K562 (cell line): ENCODE data around the gene LMX1B.

Experiments
- CHCHD3 ChIP-seq: fragments of 250-450 bp; sonication (Bioruptor Pico); IDR thresholded peaks from 2 replicates; pipeline ENCODE4 v2.1.2; 2022; ENCODE audit warnings: mild to moderate bottlenecking
- CHD2 ChIP-seq: IDR thresholded peaks from 2 replicates; pipeline ENCODE4 v1.6.1; 2011; ENCODE audit warnings: low read depth, low read length
- CTCF ChIP-seq, 3 experiments: IDR thresholded peaks in 2 of 3; conservative IDR thresholded peaks in 1 of 3; 2 replicates each; pipeline ENCODE4 v1.5.1; 2011 to 2012; ENCODE audit warnings: low read length in 3 of 3, mild to moderate bottlenecking in 3 of 3, control low read depth in 2 of 3, improper control_type of control experiment in 1 of 3, inconsistent platforms in 1 of 3, low read depth in 1 of 3, mixed read lengths in 1 of 3, moderate library complexity in 1 of 3; ENCODE audit not compliant: insufficient read depth in 2 of 3
- IRF1 ChIP-seq: sonication (generic); formaldehyde crosslinking; IDR thresholded peaks from 2 replicates; pipeline ENCODE4 v1.8.0; 2022; ENCODE audit warnings: missing genetic modification reagents, mild to moderate bottlenecking, borderline replicate concordance
- JUND ChIP-seq, 2 experiments: IDR thresholded peaks; 2 replicates in 1 of 2; 3 replicates in 1 of 2; pipeline ENCODE4 v1.6.1; 2011; ENCODE audit warnings: borderline replicate concordance in 2 of 2, low read depth in 2 of 2, low read length in 2 of 2, improper control_type of control experiment in 1 of 2, missing biosample characterization in 1 of 2, missing genetic modification characterization in 1 of 2, missing genetic modification reagents in 1 of 2
- MLX ChIP-seq, 2 experiments: fragments of 450-650 bp in 1 of 2; sonication (generic) in 1 of 2; formaldehyde crosslinking; conservative IDR thresholded peaks; 2 replicates each; pipeline versions ENCODE4 v1.4.0 to v1.8.1; 2020 to 2022; ENCODE audit warnings: mild to moderate bottlenecking in 1 of 2, missing genetic modification reagents in 1 of 2
- SMC3 ChIP-seq: conservative IDR thresholded peaks from 2 replicates; pipeline ENCODE4 v1.6.1; 2011; ENCODE audit warnings: low read depth, low read length, improper control_type of control experiment; ENCODE audit not compliant: insufficient read depth
- SNRNP70 ChIP-seq: fragments of 200-400 bp; formaldehyde crosslinking; optimal IDR thresholded peaks from 2 replicates; pipeline ENCODE3; 2017; ENCODE audit warnings: low read depth, low read length
- TOE1 ChIP-seq, 2 experiments: fragments of 450-650 bp in 1 of 2; sonication (generic) in 1 of 2; formaldehyde crosslinking in 1 of 2; IDR thresholded peaks; 2 replicates each; pipeline versions ENCODE4 v1.7.1 to v1.8.0; 2016 to 2022; ENCODE audit warnings: borderline replicate concordance in 2 of 2, mild to moderate bottlenecking in 2 of 2, antibody characterized with exemption in 1 of 2, inconsistent platforms in 1 of 2, low read depth in 1 of 2, missing genetic modification reagents in 1 of 2, moderate library complexity in 1 of 2
- TRIM28 ChIP-seq: fragments of 450-650 bp; IDR thresholded peaks from 2 replicates; pipeline ENCODE4 v1.6.1; 2017
- ZBTB49 ChIP-seq: sonication (generic); formaldehyde crosslinking; IDR thresholded peaks from 2 replicates; pipeline ENCODE4 v1.8.0; 2022; ENCODE audit warnings: missing genetic modification reagents, mild to moderate bottlenecking, borderline replicate concordance
- ZFP30 ChIP-seq: fragments of 250-450 bp; sonication (Bioruptor Pico); IDR thresholded peaks from 2 replicates; pipeline ENCODE4 v1.8.0; 2022; ENCODE audit warnings: moderate library complexity, mild to moderate bottlenecking, inconsistent platforms, borderline replicate concordance
- ZNF165 ChIP-seq: fragments of 250-450 bp; sonication (Bioruptor Pico); IDR thresholded peaks from 2 replicates; pipeline ENCODE4 v1.4.0; 2020; ENCODE audit warnings: borderline replicate concordance

GRCh38 chr9:126628969-126629674, 15.4 kb downstream of the LMX1B start:
- no peak for TF ChIP-seq CHCHD3
- no peak for TF ChIP-seq SNRNP70
- no peak for TF ChIP-seq MLX (CRISPR knock-in tag; conservative IDR thresholded peaks at IDR 0.05)
- TF ChIP-seq ZFP30 (CRISPR knock-in tag): no peak
- no peak for TF ChIP-seq CTCF (IDR thresholded peaks at IDR 0.05 in 2 of 3, conservative IDR thresholded peaks at IDR 0.05 in 1 of 3; ENCODE audit: insufficient read depth in 2 of 3, low read depth in 1 of 3, low read length in 3 of 3)
- no peak for TF ChIP-seq IRF1 (CRISPR knock-in tag)
- TF ChIP-seq ZBTB49 (CRISPR knock-in tag): no peak
- no peak for TF ChIP-seq SMC3
- no peak for TF ChIP-seq CHD2
- TF ChIP-seq TOE1 (IDR thresholded peaks at IDR 0.05; ENCODE audit: borderline replicate concordance): no peak
- no peak for TF ChIP-seq TOE1 (CRISPR knock-in tag; IDR thresholded peaks at IDR 0.05; ENCODE audit: borderline replicate concordance, low read depth)
- TF ChIP-seq TRIM28: no peak
- no peak for TF ChIP-seq JUND (IDR thresholded peaks at IDR 0.05; ENCODE audit: borderline replicate concordance, low read depth, low read length)
- TF ChIP-seq JUND (tag; IDR thresholded peaks at IDR 0.05; ENCODE audit: borderline replicate concordance, low read depth, low read length): no peak
- no peak for TF ChIP-seq ZNF165 (CRISPR knock-in tag)
